ENCODE measurements around the gene REEP1.
"Not testable (repeated sequence)": the region's sequence is repeated elsewhere in the genome, so short reads cannot be mapped to it uniquely, and the experiment has no call there.

REEP1 gene

DNA sequence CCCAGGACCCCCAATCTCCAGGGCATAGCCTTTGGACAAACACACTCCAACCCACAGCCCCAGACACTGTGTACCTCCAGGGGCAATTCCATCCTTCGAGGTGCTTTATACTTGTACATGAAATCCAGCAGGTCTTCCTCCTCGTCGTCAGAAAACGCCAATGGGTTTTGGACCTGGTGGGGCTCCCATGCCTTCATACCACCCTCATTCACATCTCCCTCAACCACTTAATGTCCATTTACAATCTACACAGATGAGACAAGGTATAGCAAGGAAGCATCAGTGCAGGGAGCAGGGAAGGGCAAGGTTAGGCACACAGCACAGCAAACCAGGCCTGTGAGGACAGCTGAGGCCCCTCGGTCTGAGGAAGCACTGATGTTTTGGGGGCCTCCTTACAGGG, 117.5 kb downstream of the REEP1 start:
- no peak for DNase-seq

GRCh38 chr2:86218124-86218523, 119.3 kb downstream of the REEP1 start:
- DNase-seq: no peak

GRCh38 chr2:86216575-86217555, 120.6 kb downstream of the REEP1 start:
- DNase-seq: no peak

- DNase-seq: no peak
Observed at GRCh38 chr2:86214503-86214832, 123.0 kb downstream of the REEP1 start.

- DNase-seq: no peak
Observed at GRCh38 chr2:86213699-86214502, 123.5 kb downstream of the REEP1 start.

GRCh38 chr2:86213056-86213455, 124.4 kb downstream of the REEP1 start:
- no peak for DNase-seq

- DNase-seq: no peak
Observed at GRCh38 chr2:86211796-86212188, 125.6 kb downstream of the REEP1 start.

GRCh38 chr2:86211033-86211795, 126.2 kb downstream of the REEP1 start:
- DNase-seq: no peak

- DNase-seq: no peak
Observed at GRCh38 chr2:86204458-86204857, 133.0 kb downstream of the REEP1 start.

- DNase-seq: no peak
Observed at GRCh38 chr2:86203614-86204013, 133.8 kb downstream of the REEP1 start.

DNA sequence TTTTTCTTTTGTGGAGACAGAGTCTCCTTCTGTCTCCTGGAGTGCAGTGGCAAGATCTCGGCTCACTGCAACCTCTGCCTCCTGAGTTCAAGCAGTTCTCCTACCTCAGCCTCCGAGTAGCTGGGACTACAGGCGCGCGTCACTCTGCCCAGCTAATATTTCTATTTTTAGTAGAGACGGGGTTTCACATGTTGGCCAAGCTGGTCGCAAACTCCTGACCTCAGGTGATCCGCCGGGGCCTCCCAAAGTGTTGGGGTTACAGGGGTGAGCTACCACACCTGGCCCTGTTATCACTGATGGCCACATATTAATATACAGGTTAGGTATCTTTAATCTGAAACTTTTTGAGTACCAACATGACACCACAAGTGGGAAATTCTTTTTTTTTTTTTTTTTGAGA, 134.7 kb downstream of the REEP1 start:
- no peak for DNase-seq

DNA sequence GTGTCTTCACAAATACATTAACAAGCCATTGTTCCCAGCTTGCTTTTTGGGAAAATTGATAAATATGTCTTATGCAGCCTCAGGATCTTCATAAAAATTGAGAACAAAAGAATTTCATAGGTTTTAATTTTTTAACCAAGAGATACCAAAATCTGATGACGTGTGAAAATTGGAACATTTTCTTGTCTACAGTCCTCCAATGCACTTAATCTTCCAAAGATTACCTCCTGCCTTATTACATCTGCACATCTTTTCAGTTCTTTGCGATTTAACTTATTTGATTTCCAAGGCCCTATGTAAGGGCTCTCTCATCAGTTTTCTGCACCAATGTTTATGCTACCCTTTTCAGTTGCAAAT, 135.1 kb downstream of the REEP1 start:
- DNase-seq: no peak

GRCh38 chr2:86201671-86202335, 135.6 kb downstream of the REEP1 start:
- DNase-seq: no peak

DNA sequence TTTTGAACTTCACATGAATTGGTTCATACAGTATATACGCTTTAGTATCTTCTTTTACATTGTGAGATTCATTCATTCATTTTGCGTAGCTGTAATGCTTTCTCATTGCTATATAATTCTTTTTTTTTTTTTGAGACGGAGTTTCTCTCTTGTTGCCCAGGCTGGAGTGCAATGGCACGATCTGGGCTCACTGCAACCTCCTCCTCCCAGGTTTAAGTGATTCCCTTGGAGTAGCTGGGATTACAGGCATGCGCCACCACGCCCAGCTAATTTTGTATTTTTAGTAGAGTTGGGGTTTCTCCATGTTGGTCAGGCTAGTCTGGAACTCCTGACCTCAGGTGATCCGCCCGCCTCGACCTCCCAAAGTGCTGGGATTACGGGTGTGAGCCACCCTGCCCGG, 136.9 kb downstream of the REEP1 start:
- not testable (repeated sequence) for DNase-seq

GRCh38 chr2:86199834-86200177, 137.6 kb downstream of the REEP1 start:
- DNase-seq: no peak

- DNase-seq: no peak
Observed at GRCh38 chr2:86195808-86196387, 141.5 kb downstream of the REEP1 start.

DNA sequence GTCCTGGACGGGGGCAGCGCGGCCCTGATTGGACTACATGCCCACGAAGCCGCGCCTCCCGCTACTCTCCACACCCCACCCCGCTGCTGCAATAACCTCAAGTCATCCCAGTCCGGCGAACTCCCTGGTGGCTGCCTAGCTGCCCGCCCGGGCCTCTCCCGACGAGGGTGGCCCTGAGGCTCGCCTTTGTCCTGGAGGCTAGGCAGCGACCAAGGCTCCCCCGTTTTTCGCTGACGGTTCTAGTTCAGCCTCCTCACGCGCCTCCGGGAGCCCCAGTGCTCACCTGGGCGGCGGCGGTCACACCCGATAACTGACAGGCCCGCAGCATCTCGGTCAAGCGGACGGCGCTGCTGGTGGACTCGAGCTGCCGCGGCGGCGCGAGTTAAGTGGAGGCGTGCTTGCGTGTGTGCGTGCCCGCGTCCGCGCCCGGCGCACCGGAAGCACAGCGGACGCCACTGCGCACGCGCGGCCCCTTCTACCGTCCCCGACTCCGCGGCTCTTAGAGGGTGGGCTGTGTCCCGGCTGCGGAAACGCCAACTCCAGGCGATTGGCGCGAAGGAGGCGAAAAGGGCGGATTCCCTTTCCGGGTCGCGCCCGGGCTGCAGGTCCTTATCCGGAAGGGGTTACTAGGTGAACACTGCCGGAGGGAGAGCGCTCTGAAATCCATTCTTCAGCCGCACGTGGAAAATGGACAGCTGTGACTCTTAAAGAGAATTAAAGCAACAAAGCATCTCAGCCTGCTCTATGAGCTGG, 142.2 kb downstream of the REEP1 start, which contains the start of gene IMMT:
IMMT (minus strand) TSS at position 408 of the 753 bp plus-strand sequence; CDS start at position 328, 80 bp downstream.
- DNase-seq: peak; percentile 89

GRCh38 chr2:86194751-86195054, 142.7 kb downstream of the REEP1 start:
- DNase-seq: no peak

DNA sequence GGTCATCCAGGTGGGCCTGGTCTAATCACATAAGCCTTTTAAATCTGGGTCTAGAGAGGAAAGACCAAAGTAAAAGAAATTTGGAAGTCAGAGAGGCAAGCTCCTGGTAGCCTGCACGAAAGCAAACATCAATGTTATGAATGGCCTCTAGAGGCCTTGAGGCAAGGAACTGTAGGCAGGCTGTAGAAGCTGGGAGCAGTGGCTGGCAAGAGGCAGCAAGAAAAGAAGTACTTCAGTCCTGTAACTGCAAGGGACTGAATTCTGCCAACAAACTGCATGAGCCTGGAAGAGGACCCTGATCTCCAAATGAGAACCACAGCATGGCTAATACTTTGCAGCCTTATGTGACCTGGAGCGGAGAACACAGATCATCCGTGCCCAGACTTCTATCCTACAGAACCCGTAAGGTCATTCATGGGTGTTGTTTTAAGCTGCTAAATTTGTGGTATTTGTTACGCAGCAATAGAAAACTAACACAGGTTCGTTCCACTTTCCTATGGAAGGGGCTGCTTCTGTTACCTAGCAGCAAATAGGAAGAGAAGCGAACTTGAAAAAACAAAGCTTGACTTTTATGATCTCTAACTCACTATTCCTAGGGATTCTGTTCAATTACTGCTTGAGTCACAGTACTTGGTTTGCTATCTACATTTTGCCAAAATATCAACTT, 143.4 kb downstream of the REEP1 start:
- DNase-seq: no peak

DNA sequence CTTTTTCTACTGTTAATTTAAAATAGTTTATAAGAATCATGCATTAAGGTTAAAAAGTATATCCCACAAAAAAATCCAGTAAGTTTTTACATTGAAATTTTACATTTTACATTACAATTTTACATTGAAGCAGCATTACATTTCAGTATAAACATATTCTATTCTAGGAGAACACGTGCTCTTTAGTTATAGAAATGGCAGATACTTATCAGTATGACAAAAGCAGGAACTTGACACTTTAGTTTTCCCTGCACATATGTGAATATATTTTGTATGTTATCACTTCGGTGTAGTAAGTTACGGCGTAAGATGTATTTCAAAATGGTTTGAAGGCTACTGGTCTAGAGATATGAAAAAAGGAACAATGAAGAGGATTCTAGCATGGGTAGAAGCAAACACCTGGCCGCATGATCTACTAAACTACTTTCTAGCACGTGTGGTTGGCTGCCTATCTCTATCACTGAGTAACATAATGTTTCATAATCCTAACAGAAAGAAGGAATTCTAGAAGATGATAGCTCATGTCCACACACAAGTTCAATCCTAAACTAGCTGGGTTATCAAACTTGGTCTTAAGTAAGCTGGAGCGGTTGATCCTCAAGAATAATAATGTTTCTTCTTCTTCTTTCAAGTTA, 147.5 kb downstream of the REEP1 start:
- no peak for DNase-seq

DNA sequence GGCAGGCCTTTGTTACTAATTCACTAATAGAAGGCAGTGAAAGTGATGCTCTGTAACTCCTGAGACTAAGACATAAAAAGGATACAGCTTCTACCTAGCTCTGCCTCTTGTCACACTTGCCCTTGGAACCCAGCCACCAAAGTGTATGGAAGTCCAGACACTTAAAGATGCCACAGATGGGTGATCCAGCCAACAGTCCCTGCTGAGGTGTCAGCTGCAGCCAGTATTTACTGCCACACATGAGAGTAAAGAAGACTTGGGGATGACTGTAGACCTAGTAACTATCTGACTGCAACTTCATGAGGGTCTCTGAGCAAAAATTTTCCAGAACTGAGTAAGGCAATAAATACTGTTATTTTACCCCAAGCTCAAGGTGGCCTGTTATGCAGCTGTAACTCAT, 151.0 kb downstream of the REEP1 start:
- DNase-seq: no peak
